Kidney (tissue), 14 donors: ENCODE results near the gene CALML3. TPM values are rescaled to one million over a fixed set of nuclear protein-coding genes. Genes with fewer than 3 reads are reported as not detected.

Experiments
- DNase-seq, 5 donors: peaks; one replicate each; pipeline ENCODE4 v3.0.0-alpha.2; 2013 to 2020
- FAIRE-seq: peaks from 2 replicates; lab custom pipeline; 2012; peaks lifted over from hg19 to GRCh38; lab: Jason Lieb, UNC
- H3K27ac ChIP-seq, 2 donors: one replicate each; pipeline ENCODE4 v1.7.0; 2013; ENCODE audit warnings: low read depth in 2 of 2, low read length in 2 of 2, inconsistent platforms in 1 of 2
- H3K27me3 ChIP-seq: one replicate; pipeline ENCODE4 v1.7.1; 2013; ENCODE audit warnings: low read length, inconsistent platforms; ENCODE audit not compliant: control insufficient read depth, insufficient read depth
- H3K36me3 ChIP-seq, 3 donors: one replicate each; pipeline versions ENCODE4 v1.7.0 to v1.7.1; 2013; ENCODE audit warnings: low read length in 3 of 3, control low read depth in 1 of 3, inconsistent platforms in 1 of 3; ENCODE audit not compliant: insufficient read depth in 3 of 3, control insufficient read depth in 2 of 3
- H3K4me1 ChIP-seq, 3 donors: one replicate each; pipeline versions ENCODE4 v1.7.0 to v1.7.1; 2013; ENCODE audit warnings: low read length in 3 of 3, inconsistent platforms in 1 of 3, low read depth in 1 of 3; ENCODE audit not compliant: control insufficient read depth in 2 of 3, insufficient read depth in 2 of 3
- H3K4me3 ChIP-seq, 3 donors: one replicate each; pipeline versions ENCODE4 v1.7.0 to v1.8.1; 2013; ENCODE audit warnings: low read length in 3 of 3, control low read depth in 1 of 3, inconsistent platforms in 1 of 3
- H3K9ac ChIP-seq, 3 donors: one replicate each; pipeline versions ENCODE4 v1.7.0 to v1.7.1; 2013; ENCODE audit warnings: low read length in 3 of 3, control low read depth in 1 of 3, inconsistent platforms in 1 of 3
- H3K9me3 ChIP-seq, 3 donors: one replicate each; pipeline versions ENCODE4 v1.7.0 to v1.7.1; 2013; ENCODE audit warnings: low read length in 3 of 3, control low read depth in 1 of 3, inconsistent platforms in 1 of 3; ENCODE audit not compliant: control insufficient read depth in 2 of 3, insufficient read depth in 1 of 3
- CTCF ChIP-seq: IDR thresholded peaks from 3 replicates; pipeline ENCODE4 v1.5.1; 2012; ENCODE audit warnings: mild to moderate bottlenecking, moderate library complexity, borderline replicate concordance; ENCODE audit not compliant: insufficient read depth; ENCODE audit errors: extremely low read depth
- intact Hi-C: fragments of 100-400 bp; cut with DNase I; formaldehyde crosslinking; loops from one replicate; pipeline ENCODE4 v1.11.1; 2022
- polyA plus RNA-seq: library from polyadenylated mRNA; stranded (reverse); fragments of 350-450 nt; fragmentation: Illumina TruSeq; extraction: RNeasy Lipid Tissue Mini Kit (QIAGEN cat#74804); gene quantifications from one replicate; pipeline ENCODE4 v1.2.3, GENCODE V29; 2014; ENCODE audit warnings: low read depth, low replicate concordance; ENCODE audit not compliant: insufficient read depth
- total RNA-seq: library from RNA; stranded (reverse); fragmentation: NEBNext Ultra II Directional; extraction: Animal tissue kit (Norgen Biotek cat#: 25700); gene quantifications from one replicate; pipeline ENCODE4 v1.2.1, GENCODE V29; 2021
- donor health status: control.
- donor health status: control.
- donor health status: control.
- donor health status: control.
- donor health status: control.
- donor health status: DM: yes; HTN: yes; CAD: no.
- donor health status: Normal renal cell carcinoma (clear cell type).

Gene CALML3
- total and polyA plus RNA-seq, 2 donors from 2014 or later = 15.9 TPM; not detected in 1

DNA sequence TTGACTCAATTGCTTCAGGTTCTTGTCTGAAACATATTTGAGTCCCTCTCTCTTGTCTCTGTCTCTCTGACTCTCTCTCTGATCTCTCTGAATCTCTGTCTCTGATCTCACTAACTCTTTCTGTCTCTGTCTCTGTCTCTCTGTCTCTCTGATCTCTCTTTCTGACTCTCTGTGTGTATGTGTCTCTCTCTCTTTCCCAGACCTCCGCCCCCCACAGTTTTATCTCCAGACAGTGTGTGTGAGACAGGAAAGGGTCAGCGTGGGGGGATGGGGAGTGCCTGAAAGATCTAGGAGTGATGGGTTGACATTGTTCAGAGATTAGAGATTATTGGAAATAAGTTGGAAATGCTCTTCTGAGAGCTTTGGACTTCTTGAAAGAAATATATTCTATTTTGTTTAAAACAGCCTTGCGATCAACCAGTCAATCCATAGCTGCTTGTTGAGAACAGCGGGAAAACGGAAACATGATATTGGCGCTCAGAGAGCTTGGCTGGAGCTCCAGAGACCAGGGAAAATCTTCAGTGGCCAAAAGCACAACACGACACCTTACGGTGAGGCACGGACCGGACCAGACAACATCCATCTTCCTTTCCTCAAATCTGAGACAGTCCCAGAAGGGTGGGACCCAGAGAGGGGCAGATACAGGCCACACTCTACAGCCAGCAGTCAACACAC lies 35.5 kb downstream of the CALML3 start:
- no peak for TF ChIP-seq CTCF
- no peaks in the 10 kb centered on the region for H3K9me3 ChIP-seq
- FAIRE-seq (no peak), DNase-seq (peak in 3 of 5 donors; percentile 12 to 36 (median 29))
- H3K36me3 ChIP-seq = no peaks in the 10 kb centered on the region
- no peak overlapping the region for H3K27ac ChIP-seq
- H3K4me1 ChIP-seq = peaks cover 0 to 14% (median 0%) of the 10 kb centered on the region in 3 donors
- intact Hi-C loops = no loop called here
- no peak overlapping the region for H3K4me3 ChIP-seq
- H3K9ac ChIP-seq = no peak overlapping the region
- H3K27me3 ChIP-seq = no peaks in the 10 kb centered on the region

GRCh38 chr10:5560817-5561703 lies 36.3 kb downstream of the CALML3 start:
- TF ChIP-seq CTCF = no peak
- H3K9me3 ChIP-seq = no peaks in the 10 kb centered on the region
- no peak overlapping the region for H3K4me3 ChIP-seq
- H3K27ac ChIP-seq = no peak overlapping the region
- intact Hi-C loops = no loop called here
- H3K27me3 ChIP-seq = no peaks in the 10 kb centered on the region
- no peak overlapping the region for H3K9ac ChIP-seq
- H3K36me3 ChIP-seq = no peaks in the 10 kb centered on the region
- no peak for FAIRE-seq
- peaks cover 0 to 12% (median 0%) of the 10 kb centered on the region in 3 donors for H3K4me1 ChIP-seq
- peak in 2 of 5 donors; percentile 48 to 60 for DNase-seq

DNA sequence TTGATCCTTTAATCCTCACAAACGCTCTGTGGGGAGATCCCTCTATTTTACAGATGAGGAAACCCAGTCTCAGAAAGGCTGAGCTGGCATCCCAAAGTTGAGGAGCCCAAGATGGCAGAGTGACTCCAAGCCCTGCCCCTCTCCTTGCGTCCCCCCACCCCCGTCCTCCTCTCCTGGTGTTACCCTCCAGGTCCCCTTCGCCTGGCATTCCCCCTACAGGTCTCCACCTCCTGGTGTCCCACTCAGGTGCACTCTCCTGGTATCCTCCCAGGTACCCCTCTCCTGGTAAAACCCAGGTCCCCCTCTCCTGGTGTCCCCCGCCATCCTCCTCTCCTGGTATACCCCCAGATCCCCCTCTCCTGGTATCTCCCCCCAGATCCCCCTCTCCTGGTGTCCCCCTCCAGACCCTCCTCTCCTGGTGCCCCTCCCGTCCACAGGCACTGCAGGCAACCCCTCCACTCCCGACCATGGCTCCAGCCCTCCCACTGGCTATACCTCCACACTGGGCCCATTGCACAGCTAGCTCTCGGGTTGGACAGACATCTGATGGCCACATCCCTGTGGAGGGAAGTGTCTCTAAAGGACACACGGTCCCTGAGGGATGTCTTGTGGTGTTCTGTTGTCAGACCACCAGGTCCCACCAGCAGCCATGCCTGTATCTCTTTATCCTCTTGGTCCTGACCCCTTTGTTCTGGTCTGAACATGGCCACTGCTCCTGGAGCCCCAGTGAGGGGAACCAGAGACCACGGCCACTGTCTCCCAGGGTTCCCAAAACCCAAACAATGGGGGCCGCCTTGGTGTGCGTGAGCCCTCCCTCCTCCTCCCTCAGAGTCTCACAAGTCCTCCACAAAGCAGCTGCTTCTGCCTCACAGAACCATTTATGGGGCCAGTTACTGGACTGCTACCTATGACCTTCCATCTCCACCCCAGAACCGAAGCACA lies 37.2 kb downstream of the CALML3 start:
- Histone ChIP-seq H3K9me3 (no peaks in the 10 kb centered on the region), H3K27ac (no peak overlapping the region), H3K4me3 (no peak overlapping the region), H3K4me1 (peaks cover 0 to 11% (median 0%) of the 10 kb centered on the region in 3 donors), H3K9ac (no peak overlapping the region), H3K27me3 (no peaks in the 10 kb centered on the region), H3K36me3 (no peaks in the 10 kb centered on the region)
- intact Hi-C loops = no loop called here
- peak in 3 of 5 donors; percentile 5 to 62 (median 29) for DNase-seq
- FAIRE-seq = no peak
- no peak for TF ChIP-seq CTCF
